GM12801 (cell line): ENCODE measurements around the gene PRRC2B.

ENCODE experiments used
- CTCF ChIP-seq: IDR thresholded peaks from one replicate; pipeline ENCODE4 v1.5.1; 2011; ENCODE audit warnings: control low read depth; ENCODE audit not compliant: insufficient read length; ENCODE audit errors: extremely low read depth

The PRRC2B gene

GRCh38 chr9:131492070-131492469 lies 98.2 kb downstream of the PRRC2B start:
- no peak for TF ChIP-seq CTCF

- TF ChIP-seq CTCF, result no peak
Observed at GRCh38 chr9:131494296-131494870, 100.5 kb downstream of the PRRC2B start.

- no peak for TF ChIP-seq CTCF
Observed at GRCh38 chr9:131495785-131496184, 101.9 kb downstream of the PRRC2B start.

GRCh38 chr9:131496844-131497405 lies 103.0 kb downstream of the PRRC2B start:
- no peak for TF ChIP-seq CTCF

- no peak for TF ChIP-seq CTCF
Observed at GRCh38 chr9:131499254-131499767, 105.4 kb downstream of the PRRC2B start.

GRCh38 chr9:131500377-131500776 lies 106.5 kb downstream of the PRRC2B start:
- TF ChIP-seq CTCF, result no peak

GRCh38 chr9:131500939-131501541 lies 107.2 kb downstream of the PRRC2B start:
- TF ChIP-seq CTCF, result no peak
